HCT116 (cell line): ENCODE data around the gene TGM6. TPM values are rescaled to one million over a fixed set of nuclear protein-coding genes. Genes with fewer than 3 reads are reported as not detected.

Experiments used
- total RNA-seq: library from RNA; stranded (reverse); gene quantifications from one replicate; pipeline ENCODE4 v1.2.1, GENCODE V29; 2021; ENCODE audit not compliant: unreplicated experiment

Gene TGM6
- total RNA-seq, 1 experiment from 2014 or later: not detected

Other genes with a start within 250 kb of the TGM6 start
- gene TGM3, start 84.9 kb upstream of the TGM6 start, total RNA-seq: not detected
- gene SNRPB, start 89.9 kb downstream of the TGM6 start, total RNA-seq: 469 TPM
- gene ZNF343, start 128.0 kb downstream of the TGM6 start, total RNA-seq: 12.0 TPM
- not detected for gene TMC2, start 155.7 kb downstream of the TGM6 start, total RNA-seq